ENCODE data around the gene TMEM176A.

TMEM176A gene

DNA sequence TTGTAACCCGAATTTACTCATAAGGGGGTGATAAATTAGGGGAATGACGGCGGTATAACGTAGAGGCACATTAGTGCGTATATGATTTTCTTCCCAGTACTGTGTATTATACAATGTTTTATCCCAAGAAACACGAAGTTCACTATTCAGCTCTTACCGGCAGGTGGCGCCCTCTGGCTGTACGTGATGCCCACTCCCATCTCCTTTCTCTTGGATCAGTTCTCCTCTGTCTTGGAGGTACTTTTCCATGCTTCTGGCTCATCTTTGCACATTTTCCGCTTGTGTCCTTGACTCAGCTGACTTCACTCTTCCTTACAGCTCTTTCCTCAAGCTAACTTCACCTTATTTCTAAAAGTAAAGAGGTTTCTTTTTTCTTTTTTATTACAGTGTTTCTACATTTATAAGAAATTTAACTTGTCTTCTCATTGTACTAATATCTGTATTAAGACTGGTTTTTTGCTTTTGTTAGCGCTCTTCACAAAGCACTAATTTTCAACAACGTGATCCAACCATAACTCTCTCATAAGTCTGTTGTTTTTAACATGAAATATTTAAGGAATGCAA is 21.7 kb upstream of the TMEM176A start:
- no peak overlapping the region for H3K27ac Mint-ChIP-seq
- no peak overlapping the region for H3K4me3 Mint-ChIP-seq
- peaks cover 12% of the 10 kb centered on the region for H3K4me1 Mint-ChIP-seq (ENCODE audit: low read depth)
- H3K9me3 Mint-ChIP-seq: peaks cover 4% of the 10 kb centered on the region
- H3K36me3 Mint-ChIP-seq (ENCODE audit: low read depth): no peaks in the 10 kb centered on the region
- peaks cover 42% of the 10 kb centered on the region for H3K27me3 Mint-ChIP-seq (ENCODE audit: low read depth)

DNA sequence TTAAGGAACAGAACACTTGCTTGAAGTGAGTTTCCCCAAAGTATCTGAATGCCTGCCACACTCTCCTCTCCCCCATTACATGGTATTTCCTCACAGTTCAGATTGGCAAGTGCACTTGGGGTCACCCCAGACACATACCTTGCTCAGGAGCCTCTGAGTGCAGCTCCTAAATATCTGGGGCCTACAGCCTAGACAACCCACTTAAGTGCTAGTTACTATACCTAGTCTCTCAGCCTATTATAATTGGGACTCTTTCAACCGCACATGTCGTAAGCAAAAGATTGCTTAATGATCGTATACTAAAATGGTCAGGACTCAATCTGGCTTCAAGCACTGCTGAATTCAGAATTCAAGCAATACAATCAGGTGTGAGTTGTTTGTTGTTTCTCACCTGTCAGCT is 20.3 kb upstream of the TMEM176A start:
- Mint-ChIP-seq H3K9me3 (no peaks in the 10 kb centered on the region), H3K4me3 (no peak overlapping the region), H3K36me3 (ENCODE audit: low read depth) (no peaks in the 10 kb centered on the region), H3K27me3 (ENCODE audit: low read depth) (peaks cover 38% of the 10 kb centered on the region), H3K27ac (no peak overlapping the region), H3K4me1 (ENCODE audit: low read depth) (peaks cover 14% of the 10 kb centered on the region)

DNA sequence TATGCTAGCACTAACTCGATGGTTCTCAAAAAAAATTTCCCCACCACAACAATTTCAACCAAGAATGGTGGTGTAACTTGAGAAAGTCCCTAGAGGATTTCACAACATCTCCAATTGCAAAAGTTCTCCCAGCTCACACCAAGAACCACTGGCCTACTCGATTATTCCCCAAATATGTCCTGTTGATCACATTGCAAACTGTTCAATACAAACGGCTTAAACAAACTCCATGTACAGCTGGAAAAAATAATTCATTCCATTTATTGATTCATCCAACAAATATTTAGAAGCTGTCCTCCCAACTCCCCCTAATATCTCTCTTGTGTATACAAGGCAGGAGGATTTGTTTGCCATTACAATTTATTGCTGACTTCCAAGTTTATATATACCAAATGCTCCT is 19.5 kb upstream of the TMEM176A start:
- Mint-ChIP-seq H3K4me3 (no peak overlapping the region), H3K27me3 (ENCODE audit: low read depth) (peaks cover 33% of the 10 kb centered on the region), H3K4me1 (ENCODE audit: low read depth) (peaks cover 20% of the 10 kb centered on the region)

DNA sequence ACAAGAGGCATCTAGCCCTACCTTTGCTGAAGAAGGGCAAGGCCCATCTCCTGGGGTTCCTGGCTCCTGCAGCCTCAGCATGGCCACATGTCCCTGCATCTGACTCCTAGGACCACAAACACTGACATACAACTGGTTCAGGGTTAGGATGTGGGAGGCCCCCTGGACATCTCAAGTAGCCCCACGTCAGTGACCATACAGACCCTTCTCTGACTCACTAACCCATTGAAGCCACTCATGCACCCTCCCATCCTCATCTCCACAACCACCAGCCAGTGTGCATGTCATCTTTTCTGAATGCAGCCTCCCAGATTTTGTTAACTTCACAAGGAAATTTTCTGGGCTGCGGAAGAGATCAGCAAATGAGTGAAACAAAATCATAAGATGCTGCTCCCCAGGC is 18.6 kb upstream of the TMEM176A start:
- peaks cover 26% of the 10 kb centered on the region for H3K27me3 Mint-ChIP-seq (ENCODE audit: low read depth)
- no peak overlapping the region for H3K27ac Mint-ChIP-seq
- peaks cover 20% of the 10 kb centered on the region for H3K4me1 Mint-ChIP-seq (ENCODE audit: low read depth)
- no peak overlapping the region for H3K4me3 Mint-ChIP-seq
- H3K9me3 Mint-ChIP-seq: no peaks in the 10 kb centered on the region
- no peaks in the 10 kb centered on the region for H3K36me3 Mint-ChIP-seq (ENCODE audit: low read depth)

More for the DNA sequence above, 19.5 kb upstream of the TMEM176A start:
- no peak overlapping the region for H3K27ac Mint-ChIP-seq
- H3K36me3 Mint-ChIP-seq (ENCODE audit: low read depth): no peaks in the 10 kb centered on the region
- H3K9me3 Mint-ChIP-seq: no peaks in the 10 kb centered on the region

DNA sequence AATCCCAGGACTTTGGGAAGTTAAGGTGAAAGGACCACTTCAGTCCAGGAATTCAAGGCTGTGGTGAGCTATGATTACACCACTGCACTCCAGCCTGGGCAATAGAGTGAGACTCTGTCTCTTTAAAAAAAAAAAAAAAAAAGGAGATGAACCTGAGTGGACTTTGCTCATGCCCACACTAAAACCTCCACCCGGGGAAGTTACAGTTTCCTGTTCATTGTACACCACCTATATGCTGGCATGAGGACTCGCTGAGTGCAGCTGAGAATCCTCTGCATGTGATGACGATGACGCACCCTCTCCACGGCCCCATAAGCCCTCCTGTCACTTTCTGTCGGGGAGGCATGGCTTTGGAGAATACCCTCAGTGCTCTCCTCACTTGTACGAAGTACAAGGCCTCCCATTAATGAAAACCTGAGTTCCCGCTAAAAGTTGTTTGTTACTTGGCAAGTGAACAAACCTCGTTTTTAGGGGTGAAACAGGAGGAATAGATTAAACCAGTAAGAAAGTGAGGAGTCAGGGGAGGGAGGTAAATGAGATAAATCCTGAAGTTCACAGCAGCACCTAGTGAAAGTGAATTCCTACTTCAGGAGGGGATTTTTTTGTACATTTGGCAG is 16.3 kb upstream of the TMEM176A start:
- no peaks in the 10 kb centered on the region for H3K36me3 Mint-ChIP-seq (ENCODE audit: low read depth)
- no peak overlapping the region for H3K4me3 Mint-ChIP-seq
- peaks cover 19% of the 10 kb centered on the region for H3K27me3 Mint-ChIP-seq (ENCODE audit: low read depth)
- H3K4me1 Mint-ChIP-seq (ENCODE audit: low read depth): peaks cover 19% of the 10 kb centered on the region
- H3K9me3 Mint-ChIP-seq: no peaks in the 10 kb centered on the region
- no peak overlapping the region for H3K27ac Mint-ChIP-seq

DNA sequence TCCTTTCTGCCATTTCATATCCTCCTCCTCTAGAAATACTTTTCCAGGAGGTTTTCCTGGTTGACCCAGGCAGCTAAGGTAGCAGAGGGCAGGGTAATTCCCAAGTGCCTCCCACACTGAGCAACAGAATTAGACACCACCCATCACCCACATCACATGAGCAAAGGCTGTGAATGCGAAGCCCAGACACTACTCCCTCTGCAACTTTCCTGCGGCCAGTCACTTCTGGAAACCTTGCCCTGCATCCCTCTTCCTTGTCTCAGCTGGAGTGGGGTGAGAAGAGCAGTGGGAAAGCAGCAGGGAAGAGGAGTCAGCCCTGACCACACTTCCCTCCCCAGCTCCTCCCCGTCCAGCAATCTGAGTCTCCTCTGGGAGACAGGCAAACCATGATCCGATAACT is 15.6 kb upstream of the TMEM176A start:
- Mint-ChIP-seq H3K27ac (no peak overlapping the region), H3K4me1 (ENCODE audit: low read depth) (peaks cover 19% of the 10 kb centered on the region), H3K4me3 (no peak overlapping the region), H3K9me3 (no peaks in the 10 kb centered on the region), H3K36me3 (ENCODE audit: low read depth) (no peaks in the 10 kb centered on the region), H3K27me3 (ENCODE audit: low read depth) (peaks cover 19% of the 10 kb centered on the region)

DNA sequence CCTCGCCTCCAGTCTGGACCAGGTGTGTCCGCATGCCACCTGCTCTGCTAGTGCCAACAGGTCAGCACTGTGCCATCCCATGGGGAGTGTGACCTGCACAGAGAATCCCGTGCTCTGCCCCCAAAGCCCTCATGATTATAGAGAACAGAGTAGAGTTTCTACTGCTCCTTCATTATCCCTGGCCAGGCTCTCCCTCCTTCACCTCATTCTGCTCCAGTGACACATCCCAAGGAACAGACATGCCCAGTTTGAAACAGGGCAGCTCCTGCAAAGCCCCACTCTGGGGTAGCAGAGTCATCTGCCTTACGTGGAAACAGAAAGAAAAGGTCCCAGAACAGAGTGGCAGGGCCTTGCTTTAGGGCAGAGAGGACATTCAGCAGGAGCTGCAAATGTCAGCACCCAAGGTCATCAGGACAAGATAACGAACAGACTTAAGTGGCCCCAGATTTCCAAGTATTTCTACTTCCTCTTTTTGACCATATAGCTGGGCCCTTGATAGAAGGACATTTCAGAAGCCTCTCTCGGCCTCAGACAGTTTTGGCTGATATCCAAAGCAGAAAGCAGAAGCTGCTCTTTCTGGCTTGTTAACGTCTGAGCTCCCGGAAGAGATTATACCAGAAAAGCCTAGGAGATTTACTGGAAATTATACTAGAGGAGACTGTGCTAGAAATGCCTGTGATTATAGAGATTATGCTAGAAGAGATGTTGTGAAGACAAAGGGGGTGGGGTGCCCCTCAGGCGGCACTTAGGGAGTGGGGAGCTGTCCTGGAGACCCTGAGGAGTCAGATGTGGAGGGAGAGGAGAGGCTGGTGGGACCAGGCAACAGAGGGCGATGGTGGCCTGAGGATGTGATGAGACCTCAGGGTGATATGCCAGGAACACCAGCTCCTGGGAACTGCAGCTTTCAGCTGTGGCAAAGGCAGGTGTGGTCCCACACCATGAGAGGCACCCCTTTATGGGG is 13.0 kb upstream of the TMEM176A start:
- Mint-ChIP-seq H3K27ac (no peak overlapping the region), H3K4me1 (ENCODE audit: low read depth) (peaks cover 10% of the 10 kb centered on the region), H3K4me3 (no peak overlapping the region)

DNA sequence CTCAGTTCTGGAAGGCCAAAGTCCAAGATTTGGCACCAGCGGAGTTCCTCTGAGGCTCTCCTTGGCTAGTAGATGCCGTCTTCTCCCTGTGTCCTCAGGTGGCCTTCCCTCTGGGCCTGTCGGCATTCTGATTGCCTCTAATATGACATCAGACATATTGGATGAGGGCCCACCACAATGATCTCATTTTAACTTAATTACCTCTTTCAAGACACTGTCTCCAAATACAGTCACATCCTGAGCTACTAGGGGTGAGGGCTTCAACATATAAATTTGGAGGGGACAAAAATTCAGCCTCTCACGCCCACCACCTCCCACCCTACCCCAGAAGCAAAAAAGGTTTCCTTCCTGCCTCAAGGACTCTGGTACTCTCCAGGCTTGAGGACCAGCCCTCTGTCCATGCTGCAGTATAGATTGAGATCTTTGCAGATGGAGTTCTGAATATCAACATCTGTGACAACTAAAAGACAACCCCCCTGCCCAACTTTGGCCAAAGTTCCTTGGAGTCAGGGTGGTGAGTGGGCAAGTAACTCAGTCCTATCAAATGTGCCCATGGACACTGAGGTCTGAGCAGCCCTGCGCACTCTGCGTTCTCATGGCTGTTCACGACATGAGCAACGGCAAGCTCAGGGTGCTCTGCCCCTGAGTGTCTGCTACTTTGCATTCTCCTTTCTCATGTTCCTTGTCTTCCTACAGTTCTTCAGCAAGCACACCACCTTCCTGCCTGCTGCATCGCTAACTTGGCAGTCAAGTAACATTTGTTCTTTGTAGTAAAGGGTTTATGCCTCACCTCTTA is 11.9 kb upstream of the TMEM176A start:
- Mint-ChIP-seq H3K27ac (no peak overlapping the region), H3K9me3 (no peaks in the 10 kb centered on the region), H3K4me3 (no peak overlapping the region), H3K36me3 (ENCODE audit: low read depth) (no peaks in the 10 kb centered on the region), H3K27me3 (ENCODE audit: low read depth) (peaks cover 5% of the 10 kb centered on the region), H3K4me1 (ENCODE audit: low read depth) (peaks cover 10% of the 10 kb centered on the region)

More for the DNA sequence above, 13.0 kb upstream of the TMEM176A start:
- Mint-ChIP-seq H3K9me3 (no peaks in the 10 kb centered on the region), H3K36me3 (ENCODE audit: low read depth) (no peaks in the 10 kb centered on the region), H3K27me3 (ENCODE audit: low read depth) (peaks cover 8% of the 10 kb centered on the region)

DNA sequence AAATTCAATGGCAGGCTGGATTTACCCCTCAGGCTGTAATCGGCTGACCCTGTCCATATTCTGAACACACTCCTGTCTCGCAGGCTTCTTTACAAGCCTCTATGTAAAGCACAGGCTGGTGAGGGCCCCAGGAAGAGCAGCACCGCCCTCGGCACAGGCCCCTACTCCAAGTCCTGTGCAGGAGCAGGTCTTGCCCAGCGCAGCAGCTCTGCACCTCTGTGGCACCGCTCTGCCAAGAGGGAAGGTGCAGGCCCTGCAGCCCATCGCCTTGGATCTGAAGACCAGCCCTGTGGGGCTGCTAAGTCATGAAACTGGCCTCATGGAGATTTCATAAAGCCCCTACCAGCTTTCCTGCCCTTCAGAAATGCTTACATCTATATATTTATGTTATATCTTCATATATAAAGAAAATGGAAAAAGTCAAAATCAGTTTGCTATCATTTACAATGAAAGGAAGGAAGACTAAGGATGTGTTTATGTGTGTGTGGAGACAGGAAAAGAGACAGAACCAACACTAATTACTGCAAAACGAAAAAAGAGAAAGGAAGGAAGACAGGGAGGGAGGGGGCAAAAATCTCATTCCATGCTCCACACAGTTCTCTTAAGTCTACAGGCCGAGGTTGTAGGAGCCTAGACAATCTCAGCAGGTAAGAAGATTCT is 10.0 kb upstream of the TMEM176A start:
- H3K4me1 Mint-ChIP-seq (ENCODE audit: low read depth): peaks cover 7% of the 10 kb centered on the region
- no peak overlapping the region for H3K4me3 Mint-ChIP-seq
- H3K36me3 Mint-ChIP-seq (ENCODE audit: low read depth): no peaks in the 10 kb centered on the region
- peaks cover 5% of the 10 kb centered on the region for H3K27me3 Mint-ChIP-seq (ENCODE audit: low read depth)
- H3K9me3 Mint-ChIP-seq: no peaks in the 10 kb centered on the region
- H3K27ac Mint-ChIP-seq: no peak overlapping the region

DNA sequence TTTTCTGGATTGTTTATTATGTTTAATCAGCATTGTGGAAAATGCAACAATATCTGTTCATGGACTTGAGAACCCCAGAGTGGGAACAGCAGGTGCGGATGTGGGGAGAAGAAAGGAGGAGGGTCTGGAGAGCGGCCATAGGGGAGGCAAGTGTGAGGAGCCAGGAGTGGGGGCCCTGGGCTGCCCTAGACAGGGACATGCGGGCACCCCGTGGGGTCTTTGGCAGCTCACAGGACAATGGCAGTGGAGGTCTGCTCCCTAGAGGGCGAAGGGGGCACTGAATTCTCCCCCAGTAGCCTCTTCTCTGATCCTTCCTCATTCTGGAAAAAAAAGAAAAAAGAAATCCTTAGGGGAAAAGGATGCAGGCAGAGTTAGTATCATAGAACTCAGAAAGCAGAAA is 9.3 kb upstream of the TMEM176A start:
- Mint-ChIP-seq H3K27ac (no peak overlapping the region), H3K9me3 (no peaks in the 10 kb centered on the region), H3K36me3 (ENCODE audit: low read depth) (no peaks in the 10 kb centered on the region), H3K4me1 (ENCODE audit: low read depth) (peaks cover 2% of the 10 kb centered on the region), H3K4me3 (no peak overlapping the region), H3K27me3 (ENCODE audit: low read depth) (peaks cover 10% of the 10 kb centered on the region)

DNA sequence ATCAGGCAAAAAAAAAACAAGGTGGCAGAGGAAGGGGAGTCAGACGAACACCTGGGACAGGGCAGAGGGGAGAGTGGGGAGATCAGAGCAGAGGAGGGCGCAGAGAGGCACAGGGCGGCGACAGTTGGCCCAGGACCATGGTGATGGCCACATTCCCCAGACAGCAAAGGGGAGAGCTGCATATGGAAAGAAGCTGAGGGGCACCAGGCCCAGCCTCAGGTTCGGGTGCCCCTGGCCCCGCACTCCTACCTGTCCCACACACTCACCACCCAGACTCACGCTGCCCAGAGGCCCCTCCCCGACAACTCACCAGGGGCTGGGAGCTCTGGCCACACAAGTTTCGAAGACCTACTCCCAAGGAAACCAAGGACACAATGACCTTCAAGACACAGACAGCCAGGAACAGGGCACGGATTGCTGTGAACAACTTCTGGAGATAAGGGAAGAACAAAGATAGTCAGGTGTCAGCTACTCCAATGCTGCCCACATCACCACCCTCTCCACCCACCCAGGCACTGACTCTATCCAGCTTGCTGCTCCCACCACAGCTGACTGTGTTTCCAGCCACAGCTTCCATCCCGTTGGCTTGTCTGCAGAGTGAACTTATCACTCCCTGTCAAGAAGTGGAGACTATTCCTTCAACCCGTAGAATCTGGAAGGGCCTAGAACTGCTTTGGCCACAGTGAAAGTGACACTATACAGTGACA is 8.7 kb upstream of the TMEM176A start:
- Mint-ChIP-seq H3K36me3 (ENCODE audit: low read depth) (no peaks in the 10 kb centered on the region), H3K4me1 (ENCODE audit: low read depth) (peaks cover 2% of the 10 kb centered on the region), H3K4me3 (no peak overlapping the region), H3K27ac (no peak overlapping the region), H3K27me3 (ENCODE audit: low read depth) (peaks cover 12% of the 10 kb centered on the region), H3K9me3 (no peaks in the 10 kb centered on the region)

DNA sequence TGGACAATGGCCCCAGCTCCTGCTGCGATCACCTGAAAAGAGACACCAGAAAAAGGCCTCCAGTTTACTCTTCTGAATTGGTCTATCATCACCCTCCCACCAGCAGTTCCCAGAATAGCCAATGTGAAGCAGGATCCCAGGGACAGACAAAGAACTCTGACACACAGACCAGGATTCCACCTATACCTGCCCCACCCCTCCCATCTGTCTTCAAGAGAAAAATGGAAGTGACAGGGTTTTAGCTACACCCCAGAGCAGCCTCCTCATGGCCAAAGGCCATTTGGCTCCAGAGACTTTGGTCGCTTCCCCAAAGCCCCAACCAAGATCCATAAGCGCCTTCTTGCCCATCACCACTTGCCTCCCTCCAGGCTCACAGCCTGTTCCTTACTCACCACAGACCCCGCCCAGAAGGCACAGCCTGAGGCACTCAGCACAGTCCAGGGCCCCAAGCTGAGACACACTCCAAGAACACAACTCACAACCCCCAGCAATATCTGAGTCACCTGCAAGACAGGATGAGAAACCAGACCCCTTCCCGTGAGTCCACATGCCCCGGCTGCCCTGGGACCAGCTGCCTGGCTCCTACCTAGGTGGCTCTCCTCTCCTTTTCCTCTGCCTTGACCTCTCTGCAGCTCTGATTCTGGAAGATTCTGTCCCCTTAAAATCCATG is 6.9 kb upstream of the TMEM176A start:
- peaks cover 23% of the 10 kb centered on the region for H3K27me3 Mint-ChIP-seq (ENCODE audit: low read depth)
- no peaks in the 10 kb centered on the region for H3K9me3 Mint-ChIP-seq
- no peak overlapping the region for H3K27ac Mint-ChIP-seq
- H3K4me3 Mint-ChIP-seq: no peak overlapping the region
- H3K4me1 Mint-ChIP-seq (ENCODE audit: low read depth): no peaks in the 10 kb centered on the region
- no peaks in the 10 kb centered on the region for H3K36me3 Mint-ChIP-seq (ENCODE audit: low read depth)

DNA sequence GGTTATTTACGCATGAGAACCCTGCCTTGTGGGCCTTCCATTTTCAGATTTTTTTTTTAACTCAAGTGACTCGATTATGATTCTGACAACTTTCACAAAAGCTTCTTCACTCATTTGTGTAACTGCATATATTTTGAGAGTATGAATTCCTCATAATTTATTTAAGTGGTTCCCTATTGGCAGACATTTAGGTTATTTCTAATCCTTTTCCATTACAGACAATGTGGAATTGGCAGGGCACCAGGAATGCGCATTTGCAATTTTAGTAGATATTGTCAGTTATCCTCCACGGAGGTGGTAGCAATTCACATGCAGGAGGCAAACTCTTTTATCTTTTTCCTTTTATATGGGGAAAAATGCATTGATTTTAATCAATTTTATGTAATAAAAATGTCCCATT is 2.9 kb upstream of the TMEM176A start:
- Mint-ChIP-seq H3K4me1 (ENCODE audit: low read depth) (peaks cover 1% of the 10 kb centered on the region), H3K9me3 (no peaks in the 10 kb centered on the region), H3K27ac (no peak overlapping the region), H3K36me3 (ENCODE audit: low read depth) (peaks cover 4% of the 10 kb centered on the region), H3K4me3 (no peak overlapping the region), H3K27me3 (ENCODE audit: low read depth) (peaks cover 50% of the 10 kb centered on the region)

All from T-helper 1 cell treated with Interleukin-12 subunit alpha and Interleukin-12 subunit beta and Interleukin-4 antibody, amounts not matched to agents 30 μg/mL and 1 μg/mL, for 36 hours (primary cell).